ENCODE results near the gene PRPS1L1.

The PRPS1L1 gene

DNA sequence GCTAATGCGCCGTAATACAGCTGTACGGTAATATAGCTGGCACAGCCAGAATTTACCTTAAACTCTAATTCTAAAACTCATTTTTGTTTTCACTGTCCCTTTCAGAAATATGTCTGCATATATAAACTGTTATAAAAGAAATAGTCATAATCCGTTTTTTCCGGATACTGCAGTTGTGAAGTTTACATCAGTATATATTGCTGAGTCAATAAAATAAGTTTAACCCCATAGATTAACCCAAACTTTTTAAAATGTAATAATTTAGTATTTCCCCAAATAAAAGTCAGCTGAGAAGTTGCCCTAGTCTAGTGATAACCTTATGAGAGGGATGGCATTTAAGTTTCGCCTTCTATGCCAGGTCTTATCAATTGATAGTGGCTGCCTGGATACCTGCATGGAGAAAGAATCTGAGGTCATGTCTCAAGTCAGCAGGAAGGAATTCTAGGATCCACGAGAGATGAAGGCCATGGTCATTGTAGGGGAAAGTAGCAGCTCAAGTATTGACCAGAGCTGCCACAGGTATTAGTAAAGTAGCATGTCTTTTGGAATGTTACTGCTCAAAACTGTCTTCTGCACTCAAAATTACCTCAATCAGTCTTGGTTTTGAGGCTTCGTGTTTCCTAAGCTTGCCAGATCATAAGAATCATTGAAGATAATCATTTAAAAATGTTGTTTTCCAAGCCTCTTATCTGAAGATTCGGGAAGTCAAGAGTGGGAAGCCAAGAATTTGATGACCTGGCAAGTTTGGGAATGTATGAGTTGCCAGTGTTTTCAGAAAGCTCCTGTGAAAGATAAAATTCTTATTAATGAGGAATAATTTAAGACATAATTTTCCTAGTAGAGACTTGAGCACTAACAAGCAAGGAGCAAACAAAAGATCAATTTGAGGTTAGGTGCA, 10.8 kb downstream of the PRPS1L1 start:
- in situ Hi-C loops (cut with MboI; ENCODE audit: low sequenced_read_pairs): no loop called here

DNA sequence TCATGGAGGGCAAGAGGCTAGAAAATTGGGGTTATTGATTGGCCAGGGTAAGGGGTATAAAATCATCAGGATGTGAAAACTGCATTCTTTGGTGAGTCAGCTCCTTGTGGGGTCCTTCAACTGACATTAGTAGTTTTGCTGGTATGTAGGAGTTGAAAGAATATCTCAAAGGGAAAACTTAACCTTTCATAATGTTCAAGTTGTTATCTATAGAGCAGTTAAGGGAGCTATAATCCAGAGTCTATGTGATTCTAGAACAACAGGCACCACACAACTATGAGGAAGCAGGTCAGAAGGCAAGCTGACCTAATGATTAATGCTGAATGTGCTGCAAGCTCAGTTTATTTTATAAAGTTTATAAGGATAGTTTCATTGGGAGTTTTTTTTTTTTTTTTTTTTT, 13.7 kb downstream of the PRPS1L1 start:
- in situ Hi-C loops (cut with MboI; ENCODE audit: low sequenced_read_pairs): no loop called here

DNA sequence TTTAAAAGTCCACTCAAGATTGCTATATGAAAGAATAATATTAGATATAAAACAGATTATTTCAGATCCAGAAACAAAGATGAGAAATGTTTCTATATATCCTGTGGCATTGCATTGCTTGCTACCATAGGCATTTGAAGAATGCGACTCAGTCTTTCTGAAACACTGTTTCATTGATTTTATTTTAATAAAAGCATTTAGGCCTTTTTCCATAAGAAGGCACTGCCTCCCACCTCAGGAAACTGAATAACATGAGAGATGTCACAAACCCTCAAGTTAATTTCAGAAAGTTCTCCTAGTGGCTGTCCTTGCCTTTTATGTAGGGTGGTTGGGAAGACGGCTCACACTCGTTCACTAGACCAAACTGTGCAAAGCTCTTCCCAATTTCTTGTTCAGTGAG, 23.3 kb downstream of the PRPS1L1 start:
- in situ Hi-C loops (cut with MboI; ENCODE audit: low sequenced_read_pairs): no loop called here

DNA sequence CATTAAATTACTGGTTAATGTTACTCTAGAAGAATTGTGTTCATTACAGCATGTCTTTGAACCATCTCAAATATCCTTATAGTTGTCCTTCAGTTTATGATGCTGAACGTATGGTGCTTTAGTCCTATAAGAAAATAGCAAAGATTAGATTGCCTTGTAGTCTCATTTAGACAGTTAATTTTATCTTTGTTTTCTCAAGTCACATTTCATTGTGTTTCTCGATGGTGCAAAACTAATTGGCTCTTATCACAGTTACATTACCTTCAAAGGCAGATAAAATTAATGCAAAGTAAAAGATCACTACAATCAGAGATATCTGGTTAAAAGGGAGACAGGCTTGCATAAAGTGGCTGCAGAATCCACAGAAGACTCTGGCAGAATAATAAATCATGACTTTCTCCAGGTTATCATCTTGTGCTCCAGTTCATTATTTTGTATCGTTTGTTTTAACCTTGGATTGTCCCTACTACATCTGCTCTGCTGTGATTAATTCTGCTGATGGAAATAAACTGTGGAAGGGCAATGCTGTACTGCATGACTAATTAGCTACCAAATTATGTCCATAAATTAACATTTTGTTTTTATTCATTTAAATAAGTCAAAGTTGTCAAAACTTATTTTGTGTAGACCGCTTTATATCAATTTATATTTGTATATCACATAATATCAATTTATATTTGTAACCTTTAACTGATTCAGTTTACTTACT, 24.2 kb downstream of the PRPS1L1 start:
- in situ Hi-C loops (cut with MboI; ENCODE audit: low sequenced_read_pairs): no loop called here

DNA sequence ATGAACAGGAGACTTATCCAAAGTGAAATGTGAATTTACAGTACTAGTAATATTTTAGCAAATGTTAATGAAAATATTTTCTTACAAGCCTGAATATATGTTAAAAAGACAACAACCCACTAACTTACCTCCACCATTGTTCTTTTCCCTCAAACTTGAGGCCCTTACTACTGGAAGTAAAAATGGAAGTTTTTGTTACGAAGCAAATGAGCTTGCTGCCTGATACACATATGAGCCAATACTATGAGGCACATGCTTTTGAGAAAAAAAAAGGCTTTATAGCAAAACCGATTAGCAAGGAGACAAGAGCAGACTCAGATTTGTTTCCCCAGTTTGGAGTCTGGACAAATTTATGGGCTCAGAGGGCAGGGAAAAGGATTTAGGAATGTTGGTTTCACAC, 29.0 kb downstream of the PRPS1L1 start:
- in situ Hi-C loops (cut with MboI; ENCODE audit: low sequenced_read_pairs): no loop called here

DNA sequence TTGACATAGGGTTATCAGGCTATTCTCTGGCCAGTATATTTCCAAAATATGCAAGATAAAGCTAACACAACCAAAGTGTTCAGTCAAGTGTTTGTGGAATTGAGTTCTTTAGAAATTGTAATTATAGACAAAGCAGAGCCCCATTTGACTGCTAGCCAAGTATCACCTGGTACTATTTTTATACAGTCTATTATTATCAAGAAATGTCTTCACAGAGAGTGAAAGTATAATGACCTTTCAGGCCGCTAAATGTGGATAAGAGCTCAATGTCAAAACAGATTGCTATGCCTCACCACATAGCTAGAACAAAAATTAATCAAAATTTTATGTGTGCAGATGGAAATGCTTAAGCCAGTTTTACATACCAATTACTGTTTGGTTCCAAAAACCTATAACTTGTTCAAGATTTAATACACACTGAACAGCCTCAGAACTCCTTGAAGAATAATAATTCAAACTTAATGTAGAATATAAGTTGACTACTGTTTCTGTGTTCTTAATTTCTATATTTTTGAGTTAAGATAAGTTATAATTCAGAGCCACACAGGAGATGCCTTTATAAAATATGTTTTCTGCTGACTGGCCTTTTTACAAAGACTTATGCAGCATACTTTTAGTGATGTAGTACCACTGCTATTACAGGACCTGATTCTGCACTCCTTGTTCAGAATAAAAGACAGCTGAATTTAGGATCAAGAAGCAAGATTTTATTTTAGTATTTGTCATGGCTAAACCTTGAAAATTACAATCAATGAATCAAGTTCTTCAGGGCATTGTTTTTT, 31.0 kb downstream of the PRPS1L1 start:
- in situ Hi-C loops (cut with MboI; ENCODE audit: low sequenced_read_pairs): no loop called here

DNA sequence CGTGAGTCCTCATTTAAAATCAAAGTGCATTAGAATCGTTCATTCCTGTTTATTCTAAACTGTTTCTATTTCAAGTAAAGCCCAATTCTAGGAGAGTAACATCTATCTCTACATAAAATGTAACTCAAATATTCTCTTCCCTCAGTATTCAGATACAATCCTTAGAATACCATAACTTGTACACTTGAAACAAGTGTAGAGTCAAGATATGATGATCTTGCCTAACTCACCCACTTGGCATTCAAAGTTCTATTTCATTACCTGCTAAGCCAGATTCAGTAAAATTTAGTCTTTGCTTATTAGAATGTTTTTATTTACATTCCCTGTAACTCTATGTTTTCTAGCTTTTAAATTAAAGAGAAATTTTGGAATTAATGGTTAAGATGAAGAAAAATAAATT, 31.6 kb downstream of the PRPS1L1 start:
- in situ Hi-C loops (cut with MboI; ENCODE audit: low sequenced_read_pairs): no loop called here

DNA sequence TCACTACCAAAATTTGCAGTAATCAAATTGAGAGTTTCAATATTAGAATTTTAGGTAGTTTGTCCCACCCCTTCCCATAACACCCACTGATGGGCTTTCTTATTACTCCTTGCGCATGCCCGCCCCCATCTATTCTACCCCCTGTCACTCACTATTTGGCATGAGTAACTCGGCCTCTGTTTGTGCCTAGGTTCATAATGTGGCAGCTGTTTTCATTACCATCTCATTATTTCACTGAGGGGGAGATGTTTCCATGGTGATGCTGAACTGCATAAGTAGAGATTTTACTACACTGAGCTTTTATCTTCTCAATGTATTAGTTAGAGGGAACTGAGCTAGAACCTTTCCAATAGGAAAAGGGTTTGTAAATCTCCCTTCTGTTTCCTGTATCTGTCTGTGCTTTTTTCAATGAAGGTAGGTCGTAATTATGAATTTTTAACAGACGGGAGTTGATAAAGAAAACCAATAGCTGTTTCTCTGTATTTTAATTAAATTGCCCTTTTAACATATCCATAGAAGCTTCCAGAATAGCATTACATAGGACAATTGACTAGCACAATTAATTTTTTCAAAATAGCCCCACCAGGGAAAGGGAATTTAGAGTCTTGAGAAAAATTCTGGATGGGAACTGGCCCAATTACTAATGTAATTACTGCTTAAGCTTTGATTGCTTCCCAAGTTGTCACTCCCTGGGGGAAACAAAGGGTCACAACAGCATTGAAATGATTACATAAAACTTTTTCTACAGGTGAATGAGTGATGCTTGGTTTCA, 33.4 kb downstream of the PRPS1L1 start:
- in situ Hi-C loops (cut with MboI; ENCODE audit: low sequenced_read_pairs): no loop called here

DNA sequence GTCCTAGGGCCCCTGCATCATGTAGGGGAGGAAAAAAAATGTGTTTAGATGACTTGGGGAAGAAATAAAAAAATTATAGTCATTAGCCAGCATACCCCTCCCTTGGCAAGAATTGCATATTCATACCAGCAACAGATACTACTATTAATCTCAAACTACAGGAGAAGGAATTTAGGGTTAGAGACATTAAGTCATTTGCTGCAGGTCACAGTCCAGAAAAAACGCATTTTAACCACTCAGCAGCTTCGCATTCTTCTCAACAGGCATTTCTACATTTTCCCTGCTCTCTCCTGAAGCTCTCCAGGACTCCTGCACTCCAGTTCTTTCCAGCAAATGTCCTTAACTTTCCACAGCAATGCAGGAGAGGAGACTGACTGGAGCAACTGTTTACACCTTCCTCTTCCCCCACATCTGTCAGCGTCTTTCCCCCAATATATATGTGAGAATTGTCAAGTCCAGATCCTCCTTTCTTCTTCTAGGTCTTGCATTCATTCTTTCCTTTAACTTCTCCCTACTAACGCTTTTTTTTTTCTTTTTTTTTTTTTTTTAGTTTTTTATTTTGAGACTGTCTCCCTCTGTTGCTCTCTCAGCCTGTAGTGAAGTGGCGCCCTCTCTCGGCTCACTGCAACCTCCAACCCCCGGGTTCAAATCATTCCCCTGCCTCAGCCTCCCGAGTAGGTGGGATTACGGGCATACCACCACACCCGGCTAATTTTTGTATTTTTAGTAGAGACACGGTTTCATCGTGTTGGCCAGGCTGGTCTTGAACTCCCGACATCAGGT, 35.6 kb downstream of the PRPS1L1 start:
- in situ Hi-C loops (cut with MboI; ENCODE audit: low sequenced_read_pairs): no loop called here

DNA sequence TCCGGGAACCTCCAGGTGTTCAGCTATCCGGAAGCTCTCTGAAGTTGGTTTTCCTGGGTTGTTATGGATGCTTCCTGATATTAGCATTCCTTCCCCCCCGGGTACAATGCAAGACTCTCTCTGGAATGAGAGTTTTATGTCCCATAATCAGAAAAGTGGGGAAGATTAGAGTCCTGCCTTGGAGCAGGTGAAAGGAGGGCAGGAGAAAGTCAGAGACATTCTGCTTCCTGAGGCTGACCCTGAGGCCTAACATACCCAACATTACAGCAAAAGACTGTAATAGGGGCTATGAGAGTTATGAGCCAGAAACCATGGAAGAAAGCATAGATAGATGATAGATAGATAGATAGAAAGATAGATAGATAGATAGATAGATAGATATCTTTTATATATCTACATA, 36.9 kb downstream of the PRPS1L1 start:
- in situ Hi-C loops (cut with MboI; ENCODE audit: low sequenced_read_pairs): no loop called here

DNA sequence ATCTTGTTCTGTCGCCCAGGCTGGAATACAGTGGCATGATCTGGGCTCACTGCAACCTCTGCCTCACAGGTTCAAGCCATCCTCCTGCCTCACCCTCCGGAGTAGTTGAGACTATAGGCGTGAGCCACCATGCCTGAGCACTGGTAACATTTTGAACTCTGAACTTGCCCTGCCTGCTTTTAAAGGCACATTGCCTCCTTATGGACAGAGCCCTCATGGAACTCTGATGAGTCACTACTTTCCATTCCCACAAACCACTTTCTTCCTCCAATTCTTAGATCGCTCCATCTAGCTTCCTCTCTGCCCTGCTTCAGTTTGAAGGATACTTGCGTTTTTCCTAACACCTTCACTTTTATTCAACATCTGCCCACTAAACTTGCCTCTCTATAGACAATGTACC, 38.1 kb downstream of the PRPS1L1 start:
- in situ Hi-C loops (cut with MboI; ENCODE audit: low sequenced_read_pairs): no loop called here

DNA sequence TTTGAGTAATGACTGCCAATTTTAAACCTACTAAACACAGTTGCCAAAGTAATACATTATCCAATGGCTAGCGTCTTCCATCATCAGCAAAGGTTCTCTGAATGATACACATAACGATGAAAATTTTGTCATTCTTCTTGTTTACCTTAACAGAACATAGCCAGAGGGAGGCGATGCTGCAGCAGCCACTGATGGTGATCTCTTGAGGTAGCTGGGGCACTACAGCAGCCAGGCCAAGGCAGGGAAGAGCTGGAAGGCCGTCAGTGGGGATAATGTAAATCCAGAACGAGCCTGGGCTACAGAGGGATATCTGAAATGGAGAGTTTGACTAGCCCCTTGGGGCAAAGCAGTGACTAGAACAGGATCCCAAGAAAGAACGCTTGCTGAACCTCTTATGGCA, 38.8 kb downstream of the PRPS1L1 start:
- in situ Hi-C loops (cut with MboI; ENCODE audit: low sequenced_read_pairs): no loop called here

DNA sequence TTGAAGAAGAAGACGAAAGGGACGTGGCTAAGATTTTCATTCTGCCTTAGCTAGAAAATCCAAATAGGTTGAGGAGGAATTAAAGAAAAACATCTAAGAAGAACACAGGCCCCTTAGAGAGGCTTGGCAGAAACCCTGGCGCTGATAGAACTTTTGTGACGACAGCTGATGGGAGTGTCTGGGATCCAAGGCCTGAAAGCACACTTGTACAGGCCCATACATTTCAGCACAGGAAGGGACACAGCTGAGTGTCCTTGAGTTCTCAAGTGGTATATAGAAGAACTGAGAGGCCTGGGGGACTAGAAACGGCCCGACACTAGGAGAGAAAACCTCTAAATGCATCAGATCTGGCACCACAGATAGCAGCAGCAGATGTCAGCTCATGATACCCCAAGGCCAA, 39.5 kb downstream of the PRPS1L1 start:
- in situ Hi-C loops (cut with MboI; ENCODE audit: low sequenced_read_pairs): no loop called here

DNA sequence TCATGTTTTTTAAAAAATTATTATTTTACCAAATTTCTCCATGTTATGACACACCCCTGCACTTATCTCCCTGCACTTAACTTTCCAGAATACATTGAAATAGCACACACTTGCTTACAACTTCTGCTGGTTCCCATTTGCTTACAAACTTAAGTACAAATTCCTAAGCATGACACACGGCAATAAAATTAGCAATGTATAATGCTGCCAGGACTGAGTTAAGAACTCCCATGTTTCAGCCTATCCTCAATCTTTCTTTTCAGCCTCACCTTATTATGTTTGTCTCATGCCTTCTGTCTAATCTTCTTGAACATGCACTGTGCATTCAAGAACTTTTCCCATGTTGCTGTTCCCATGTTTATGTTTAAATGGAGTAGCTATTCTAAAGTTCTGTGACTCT, 40.8 kb downstream of the PRPS1L1 start:
- in situ Hi-C loops (cut with MboI; ENCODE audit: low sequenced_read_pairs): no loop called here

DNA sequence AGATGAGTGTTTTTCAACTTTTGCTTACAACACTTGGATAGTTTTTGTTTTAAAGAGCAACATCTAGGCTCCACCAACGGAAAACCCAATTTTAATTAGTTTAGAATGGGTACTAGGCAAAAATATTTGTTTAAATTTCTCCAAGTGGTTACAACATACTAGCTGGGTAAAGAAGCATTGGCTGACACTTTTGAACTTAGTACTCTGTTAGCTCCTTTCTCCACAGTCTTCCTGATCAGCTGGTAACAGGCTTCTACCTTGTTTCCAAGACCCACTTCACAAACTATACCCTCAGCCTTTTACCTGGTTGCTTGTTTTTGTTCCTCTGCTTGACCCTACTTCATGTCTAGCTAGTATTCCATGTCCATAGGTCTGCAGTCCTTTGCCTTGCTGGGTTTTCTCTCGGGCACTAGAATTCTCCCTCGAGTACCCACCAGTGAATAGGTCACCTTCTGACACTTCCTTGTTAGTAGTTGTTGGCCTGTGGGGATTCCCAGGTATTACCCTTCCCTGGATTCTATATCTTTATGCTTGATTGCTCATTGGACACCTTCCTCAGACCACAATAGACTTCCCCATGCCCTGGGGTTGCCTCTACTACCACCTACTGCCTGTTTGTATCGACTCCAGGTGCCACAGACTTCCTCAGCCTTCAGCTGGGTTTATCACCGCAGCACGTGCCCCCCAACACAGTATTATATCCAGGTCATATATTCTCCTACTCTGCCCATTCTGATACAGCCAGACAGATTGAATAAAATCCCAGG, 42.0 kb downstream of the PRPS1L1 start:
- in situ Hi-C loops (cut with MboI; ENCODE audit: low sequenced_read_pairs): no loop called here

DNA sequence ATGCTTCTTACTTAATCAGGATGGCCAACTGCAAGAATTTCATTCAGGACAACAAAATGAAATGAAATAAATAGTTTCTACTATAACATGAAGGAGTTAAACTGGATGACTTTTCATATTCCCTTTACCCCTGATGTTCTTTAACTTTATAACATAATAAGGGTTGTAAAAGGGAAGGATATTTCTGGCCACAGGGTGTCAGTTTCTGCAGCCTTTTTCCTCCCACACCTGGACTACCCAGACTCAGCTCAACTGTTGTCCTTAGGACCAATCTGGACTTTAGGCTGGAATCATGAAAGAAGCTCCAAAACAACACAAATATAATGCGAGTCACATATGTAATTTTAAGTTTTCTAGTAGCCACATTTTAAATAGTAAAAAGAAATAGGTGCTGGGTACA, 43.4 kb downstream of the PRPS1L1 start:
- in situ Hi-C loops (cut with MboI; ENCODE audit: low sequenced_read_pairs): no loop called here

DNA sequence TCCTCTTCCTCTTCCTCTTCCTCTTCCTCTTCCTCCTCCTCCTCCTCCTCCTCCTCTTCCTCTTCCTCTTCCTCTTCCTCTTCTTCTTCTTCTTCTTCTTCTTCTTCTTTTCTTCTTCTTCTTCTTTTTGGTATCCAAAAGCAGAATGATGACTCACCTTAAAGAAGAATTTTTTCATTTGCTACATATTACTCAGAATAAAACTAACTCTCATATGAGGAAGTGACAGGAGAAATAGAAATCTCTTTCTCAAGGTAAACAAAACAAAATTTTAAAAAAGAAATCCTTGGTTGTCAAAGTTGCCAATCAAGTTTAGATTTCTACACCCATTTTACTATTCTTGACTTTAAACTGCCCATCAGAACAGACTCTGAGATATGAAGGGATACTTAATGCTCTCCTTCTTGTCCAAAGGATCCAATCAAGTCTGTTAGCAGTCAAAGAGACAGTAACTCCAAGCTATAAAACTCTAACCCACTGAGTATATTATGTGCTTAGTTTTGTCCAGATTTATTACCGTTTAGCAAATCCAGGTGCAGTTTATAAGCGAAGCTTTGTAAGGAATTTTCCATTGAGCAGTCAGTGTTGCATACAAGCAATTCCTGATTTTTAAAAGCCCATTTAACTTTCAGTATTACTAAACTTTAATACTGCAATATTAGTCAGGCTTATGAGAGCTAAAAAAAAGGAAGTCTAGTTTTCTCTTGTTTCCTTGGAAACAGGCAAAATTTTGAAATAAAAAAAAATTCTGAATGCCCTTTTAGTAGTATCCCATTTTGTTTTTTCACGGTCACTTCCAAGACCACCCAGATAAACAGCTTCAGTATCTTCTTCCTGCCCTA, 44.2 kb downstream of the PRPS1L1 start:
- in situ Hi-C loops (cut with MboI; ENCODE audit: low sequenced_read_pairs): no loop called here

DNA sequence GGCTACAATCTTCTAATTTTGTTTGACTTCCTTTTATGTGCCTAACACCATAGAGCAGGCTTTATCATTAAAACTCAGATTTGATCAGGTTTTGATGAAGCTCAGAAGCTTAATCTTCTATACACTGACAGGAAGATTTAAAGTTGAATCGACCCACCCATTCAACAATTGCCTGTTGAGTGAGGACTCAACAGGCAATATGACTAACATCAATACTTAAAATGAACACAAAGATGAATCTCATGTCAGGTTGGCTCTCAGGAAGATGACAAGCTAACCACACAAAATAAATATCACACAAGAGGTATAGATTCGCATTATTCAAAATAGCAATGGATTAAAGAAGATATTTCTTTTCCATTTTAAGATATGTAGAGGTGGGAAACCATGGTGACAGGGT, 50.7 kb downstream of the PRPS1L1 start:
- in situ Hi-C loops (cut with MboI; ENCODE audit: low sequenced_read_pairs): no loop called here
